ENCODE data around the gene DLGAP4.

GRCh38 chr20:36341331-36342020, 35.3 kb downstream of the DLGAP4 start:
- TF ChIP-seq TAF1 (IDR thresholded peaks at IDR 0.05; ENCODE audit: borderline replicate concordance, low read depth, low read length) (no peak), POLR2A (IDR thresholded peaks at IDR 0.05; ENCODE audit: low read depth, low read length) (no peak), POLR2AphosphoS5 (IDR thresholded peaks at IDR 0.05; ENCODE audit: low read depth, low read length) (no peak)
